HUES6 (cell line): ENCODE data around the gene DNMT3A.

Source experiments
- H3K27ac ChIP-seq: 2 replicates; pipeline ENCODE4 v1.7.0; 2013; ENCODE audit warnings: low read depth, mild to moderate bottlenecking, low read length, inconsistent platforms
- H3K27me3 ChIP-seq: 2 replicates; pipeline ENCODE4 v1.6.1; 2013; ENCODE audit warnings: low read length; ENCODE audit not compliant: control insufficient read depth, insufficient read depth
- H3K36me3 ChIP-seq: 2 replicates; pipeline ENCODE4 v1.6.1; 2013; ENCODE audit warnings: low read length; ENCODE audit not compliant: control insufficient read depth, insufficient read depth
- H3K4me1 ChIP-seq: 2 replicates; pipeline ENCODE4 v1.6.1; 2013; ENCODE audit warnings: low read length; ENCODE audit not compliant: control insufficient read depth, insufficient read depth
- H3K4me3 ChIP-seq: 2 replicates; pipeline ENCODE4 v1.5.1; 2013; ENCODE audit warnings: low read depth, low read length
- H3K9ac ChIP-seq: one replicate; pipeline ENCODE4 v1.6.1; 2013; ENCODE audit warnings: mild to moderate bottlenecking, low read length
- H3K9me3 ChIP-seq: 2 replicates; pipeline ENCODE4 v1.6.1; 2013; ENCODE audit warnings: low read depth, low read length; ENCODE audit not compliant: control insufficient read depth, insufficient read depth

The DNMT3A gene

DNA sequence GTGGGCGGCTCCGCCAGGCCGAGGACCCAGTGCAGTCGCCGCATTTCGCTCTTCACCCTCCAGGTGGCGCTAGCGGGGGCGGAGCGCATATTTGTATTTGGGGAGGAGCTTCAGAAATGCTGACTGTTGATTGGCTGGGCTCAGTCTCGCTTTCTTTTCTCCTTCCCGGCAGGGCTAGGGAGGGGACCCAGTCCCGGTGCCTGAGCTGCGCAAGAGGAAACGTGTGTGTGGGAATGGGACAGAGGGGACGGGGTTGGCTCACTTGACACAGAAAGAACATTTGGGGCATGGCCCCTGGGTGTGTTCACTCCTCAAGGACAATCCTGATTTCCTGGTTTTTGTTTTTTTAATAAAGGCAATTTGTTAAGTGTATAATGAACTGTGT, 20.3 kb upstream of the DNMT3A start:
- Histone ChIP-seq H3K4me3 (peak overlapping the region; percentile 1; the same call in 1 of the 2 replicates), H3K9ac (no peak overlapping the region), H3K36me3 (no peaks in the 10 kb centered on the region), H3K27me3 (peaks cover 31% of the 10 kb centered on the region), H3K9me3 (no peaks in the 10 kb centered on the region), H3K4me1 (peaks cover 21% of the 10 kb centered on the region; the same call in 1 of the 2 replicates), H3K27ac (no peak overlapping the region)

DNA sequence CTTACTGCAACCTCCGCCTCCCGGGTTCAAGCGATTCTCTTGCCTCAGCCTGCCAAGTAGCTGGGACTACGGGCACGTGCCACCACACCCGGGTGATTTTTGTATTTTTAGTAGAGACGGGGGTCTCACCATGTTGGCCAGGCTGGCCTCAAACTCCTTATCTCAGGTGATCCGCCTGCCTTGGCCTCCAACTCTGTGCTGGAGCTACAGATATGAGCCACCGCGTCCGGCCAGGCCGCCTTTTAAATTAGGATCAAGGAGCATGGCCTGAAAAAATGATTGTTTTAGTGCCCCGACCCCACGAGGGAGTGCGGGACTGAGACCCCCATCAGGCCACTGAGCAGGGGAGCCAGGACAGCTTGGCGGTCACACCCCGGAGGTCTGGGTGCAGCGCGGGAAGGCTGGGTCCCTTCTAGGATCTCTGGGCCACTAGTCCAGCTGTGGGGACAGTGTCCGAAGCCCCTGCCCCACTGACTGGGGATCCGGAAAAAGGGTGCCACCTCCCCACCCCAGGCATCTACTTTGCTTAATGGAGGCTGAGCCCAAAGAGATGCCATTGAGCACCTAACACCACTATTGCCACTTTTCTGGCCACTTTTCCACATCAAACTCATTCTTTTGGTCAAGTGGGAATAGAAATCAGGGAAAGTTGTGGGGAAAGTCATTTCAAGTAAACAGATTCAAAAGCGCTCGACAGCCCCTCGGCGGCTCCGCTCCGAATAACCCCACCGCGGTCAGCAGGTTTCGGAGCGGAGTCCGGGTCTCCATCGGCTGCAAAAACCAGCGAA, 19.7 kb upstream of the DNMT3A start:
- Histone ChIP-seq H3K4me1 (peaks cover 21% of the 10 kb centered on the region; the same call in 1 of the 2 replicates), H3K36me3 (no peaks in the 10 kb centered on the region), H3K4me3 (peak overlapping the region; percentile 38; the same call in 1 of the 2 replicates), H3K27ac (no peak overlapping the region), H3K27me3 (peaks cover 31% of the 10 kb centered on the region), H3K9ac (no peak overlapping the region), H3K9me3 (no peaks in the 10 kb centered on the region)

DNA sequence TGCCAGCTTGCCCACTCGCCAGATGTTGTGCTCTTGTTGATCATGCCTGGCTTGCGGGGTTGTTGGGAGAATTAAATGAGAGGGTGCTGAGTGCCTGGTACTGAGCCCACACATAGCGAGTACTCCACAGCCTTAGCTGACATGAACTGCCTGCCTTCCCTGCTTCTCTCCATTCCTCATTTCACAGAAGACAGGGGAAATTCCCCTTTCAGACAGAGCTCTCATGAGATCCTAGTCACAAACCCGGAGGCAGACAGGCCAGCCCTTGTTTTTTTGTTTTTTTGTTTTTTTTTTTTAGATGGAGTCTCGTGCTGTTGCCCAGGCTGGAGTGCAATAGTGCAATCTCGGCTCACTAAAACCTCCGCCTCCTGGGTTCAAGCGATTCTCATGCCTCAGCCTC, 17.1 kb upstream of the DNMT3A start:
- no peak overlapping the region for H3K27ac ChIP-seq
- no peak overlapping the region for H3K4me3 ChIP-seq
- H3K9ac ChIP-seq, result no peak overlapping the region
- peaks cover 20% of the 10 kb centered on the region for H3K27me3 ChIP-seq
- H3K36me3 ChIP-seq, result no peaks in the 10 kb centered on the region
- H3K4me1 ChIP-seq, result peaks cover 16% of the 10 kb centered on the region; the same call in 1 of the 2 replicates
- H3K9me3 ChIP-seq, result peaks cover 3% of the 10 kb centered on the region; the same call in 1 of the 2 replicates

DNA sequence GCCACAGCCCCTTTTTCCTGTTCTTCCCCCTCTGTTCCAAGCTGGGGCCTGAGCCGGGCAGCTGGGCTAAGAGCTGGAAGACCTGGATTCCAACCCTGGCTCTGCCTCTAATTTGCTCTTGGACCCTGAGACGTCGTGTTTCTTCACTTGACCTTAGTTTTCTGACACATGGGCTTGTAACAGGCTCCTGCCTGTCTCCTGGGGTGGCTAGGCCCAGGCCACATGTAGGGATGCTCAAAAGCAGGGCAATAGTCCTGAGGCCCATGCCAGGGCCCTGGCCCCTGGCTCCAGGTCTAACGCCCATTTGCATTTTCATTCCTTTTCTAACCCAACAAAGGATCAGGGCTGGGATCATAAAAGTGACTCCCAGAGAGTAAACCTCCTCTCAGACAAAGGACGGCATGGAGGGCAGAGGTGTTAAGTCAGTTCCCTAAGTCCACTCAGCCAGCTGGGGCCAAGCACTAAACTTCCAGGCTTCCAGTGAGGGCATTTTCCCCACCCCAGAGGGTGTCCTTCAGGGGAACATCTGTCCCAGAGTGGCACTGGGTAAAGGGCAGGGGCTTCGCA, 16.6 kb upstream of the DNMT3A start:
- peaks cover 15% of the 10 kb centered on the region for H3K27me3 ChIP-seq
- no peak overlapping the region for H3K9ac ChIP-seq
- no peak overlapping the region for H3K27ac ChIP-seq
- H3K4me3 ChIP-seq, result no peak overlapping the region
- no peaks in the 10 kb centered on the region for H3K36me3 ChIP-seq
- peaks cover 16% of the 10 kb centered on the region; the same call in 1 of the 2 replicates for H3K4me1 ChIP-seq
- H3K9me3 ChIP-seq, result peaks cover 3% of the 10 kb centered on the region; the same call in 1 of the 2 replicates

DNA sequence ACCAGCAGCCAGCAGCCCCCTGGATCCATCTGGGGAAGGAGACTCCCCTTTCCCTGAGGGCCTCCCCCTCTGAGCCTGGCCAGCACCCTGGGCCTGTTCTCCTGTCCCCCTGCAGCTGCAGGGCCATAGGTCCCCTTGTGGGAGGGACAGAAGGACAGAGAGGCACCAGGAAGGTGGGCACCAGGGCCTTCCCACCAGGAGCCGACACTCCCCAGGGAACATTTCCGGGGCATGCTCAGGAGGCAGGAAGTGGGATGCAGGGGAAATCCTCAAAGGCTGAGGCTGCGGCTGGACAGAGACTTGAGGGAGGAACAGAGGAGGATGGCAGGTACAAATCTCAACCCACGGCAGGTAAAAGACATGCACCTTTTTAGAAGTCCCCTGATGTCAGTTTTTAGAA, 14.4 kb upstream of the DNMT3A start:
- Histone ChIP-seq H3K4me3 (no peak overlapping the region), H3K27ac (no peak overlapping the region), H3K4me1 (peaks cover 5% of the 10 kb centered on the region; the same call in 1 of the 2 replicates), H3K27me3 (peaks cover 4% of the 10 kb centered on the region), H3K9me3 (peaks cover 3% of the 10 kb centered on the region; the same call in 1 of the 2 replicates), H3K9ac (no peak overlapping the region), H3K36me3 (no peaks in the 10 kb centered on the region)

DNA sequence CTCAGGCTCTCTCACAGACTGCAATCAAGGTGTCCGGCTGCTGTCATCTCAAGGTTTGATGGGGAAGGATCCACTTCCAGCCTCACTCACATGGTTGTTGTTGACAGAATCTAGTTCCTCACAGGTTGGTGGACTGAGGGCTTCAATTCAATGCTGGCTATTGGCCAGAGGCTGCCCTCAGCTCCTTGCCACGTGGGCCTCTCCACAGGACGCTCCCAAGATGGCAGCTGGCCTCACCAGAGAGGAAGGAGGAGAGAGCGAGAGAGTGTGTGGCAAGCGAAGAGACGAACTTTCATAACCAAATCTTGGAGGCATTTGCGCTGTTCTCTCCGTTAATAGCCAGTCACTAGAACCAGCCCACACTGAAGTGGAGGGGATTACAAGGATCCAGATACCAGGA, 13.5 kb upstream of the DNMT3A start:
- Histone ChIP-seq H3K9me3 (peaks cover 3% of the 10 kb centered on the region; the same call in 1 of the 2 replicates), H3K36me3 (no peaks in the 10 kb centered on the region), H3K4me3 (no peak overlapping the region), H3K9ac (no peak overlapping the region), H3K27ac (no peak overlapping the region), H3K4me1 (peaks cover 5% of the 10 kb centered on the region; the same call in 1 of the 2 replicates), H3K27me3 (peaks cover 3% of the 10 kb centered on the region; the same call in 1 of the 2 replicates)

DNA sequence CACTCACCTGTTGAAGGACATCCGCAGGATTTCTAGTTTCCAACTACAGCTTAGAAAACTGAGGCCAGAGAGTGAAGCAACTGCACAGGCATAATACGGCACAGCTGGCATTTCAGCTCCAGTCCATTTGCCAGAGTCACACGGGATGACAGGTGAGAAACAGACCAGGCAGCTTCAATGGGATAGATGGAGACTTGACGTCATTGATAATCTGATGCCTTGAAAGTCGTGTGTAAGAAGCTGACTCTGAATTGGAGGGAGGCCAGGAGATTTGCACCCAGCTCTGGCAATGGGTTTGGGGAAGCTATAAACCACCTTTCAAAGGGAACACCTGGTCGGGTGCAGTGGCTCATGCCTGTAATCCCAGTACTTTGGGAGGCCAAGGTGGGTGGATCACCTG, 12.4 kb upstream of the DNMT3A start:
- Histone ChIP-seq H3K9me3 (peaks cover 3% of the 10 kb centered on the region; the same call in 1 of the 2 replicates), H3K4me3 (no peak overlapping the region), H3K4me1 (peaks cover 5% of the 10 kb centered on the region; the same call in 1 of the 2 replicates), H3K36me3 (no peaks in the 10 kb centered on the region), H3K27ac (no peak overlapping the region), H3K9ac (no peak overlapping the region), H3K27me3 (peaks cover 3% of the 10 kb centered on the region; the same call in 1 of the 2 replicates)

DNA sequence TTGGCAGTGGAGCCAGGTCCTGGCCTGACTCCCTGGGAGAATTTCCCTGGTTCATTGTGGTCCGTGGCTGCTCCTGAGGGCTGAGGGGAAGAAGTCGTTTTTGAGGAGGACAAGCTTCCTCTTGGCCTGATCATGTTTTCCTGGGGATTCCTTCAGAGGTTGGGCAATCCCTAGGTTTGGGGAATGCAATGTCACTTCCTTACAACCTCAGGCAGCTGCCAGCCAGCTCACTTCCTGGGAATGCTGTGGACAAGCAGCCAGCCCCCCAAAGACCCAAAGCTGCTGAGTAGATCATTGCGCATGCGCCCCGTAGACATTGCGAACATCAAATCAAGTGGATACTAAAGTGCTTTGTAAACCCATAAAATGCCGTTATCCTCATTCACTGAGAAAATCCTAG, 7.7 kb upstream of the DNMT3A start:
- H3K4me3 ChIP-seq, result no peak overlapping the region
- H3K4me1 ChIP-seq, result no peaks in the 10 kb centered on the region; the same call in 1 of the 2 replicates
- H3K27me3 ChIP-seq, result peaks cover 11% of the 10 kb centered on the region
- no peak overlapping the region for H3K9ac ChIP-seq
- H3K36me3 ChIP-seq, result no peaks in the 10 kb centered on the region
- H3K27ac ChIP-seq, result no peak overlapping the region
- H3K9me3 ChIP-seq, result no peaks in the 10 kb centered on the region

DNA sequence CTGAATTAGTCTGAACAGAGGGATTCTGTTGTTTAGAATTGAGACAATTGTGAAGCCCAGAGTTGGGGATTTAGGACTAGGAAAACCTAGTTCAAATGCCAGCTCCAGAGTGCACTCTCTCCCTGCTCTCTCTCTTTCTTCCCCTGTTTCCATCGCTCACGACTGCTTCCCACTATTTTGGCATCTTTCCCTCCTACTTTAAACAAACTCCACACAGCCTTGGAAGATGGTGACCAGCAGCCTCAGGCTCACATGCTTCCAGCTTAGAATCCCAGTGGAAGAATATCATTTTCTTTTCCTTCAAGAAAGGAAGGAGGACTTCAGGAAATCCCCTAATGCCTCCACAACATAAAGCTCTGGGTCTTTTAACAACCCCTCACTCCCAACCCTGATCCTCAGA, 6.1 kb upstream of the DNMT3A start:
- Histone ChIP-seq H3K4me1 (no peaks in the 10 kb centered on the region; the same call in 1 of the 2 replicates), H3K4me3 (no peak overlapping the region), H3K9ac (no peak overlapping the region), H3K36me3 (no peaks in the 10 kb centered on the region), H3K27me3 (peaks cover 26% of the 10 kb centered on the region), H3K27ac (no peak overlapping the region), H3K9me3 (no peaks in the 10 kb centered on the region)

DNA sequence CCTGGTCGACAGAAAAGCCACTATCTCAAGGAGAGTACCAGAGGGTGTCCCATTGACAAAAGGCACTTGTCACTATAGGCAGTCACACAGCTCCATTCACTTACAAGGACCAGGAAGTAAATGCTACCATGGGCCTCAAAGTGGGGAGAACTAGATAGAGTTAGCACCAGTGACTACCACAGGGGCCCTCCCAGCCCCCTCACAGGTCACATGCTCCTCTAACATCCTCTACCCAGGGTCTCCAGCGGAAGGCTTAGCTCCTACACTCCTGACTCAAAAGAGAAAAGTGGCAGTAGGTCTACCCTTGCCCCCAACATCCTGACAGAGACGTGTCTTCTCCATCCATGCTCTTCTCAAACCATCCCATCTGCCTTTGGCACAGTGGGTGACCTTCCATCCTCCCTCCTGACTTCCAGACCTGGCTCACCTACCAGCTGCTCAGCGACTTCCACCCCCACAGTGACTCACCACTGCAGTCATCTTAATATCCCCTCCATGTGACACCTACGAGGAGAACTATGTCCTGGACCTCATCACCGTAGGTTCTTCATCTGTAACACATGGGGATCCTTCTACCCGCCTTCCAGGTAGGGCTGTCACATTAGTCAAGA, 5.6 kb upstream of the DNMT3A start:
- no peaks in the 10 kb centered on the region for H3K9me3 ChIP-seq
- H3K4me3 ChIP-seq, result no peak overlapping the region
- H3K4me1 ChIP-seq, result peaks cover 3% of the 10 kb centered on the region; the same call in 1 of the 2 replicates
- no peaks in the 10 kb centered on the region for H3K36me3 ChIP-seq
- no peak overlapping the region for H3K9ac ChIP-seq
- no peak overlapping the region for H3K27ac ChIP-seq
- H3K27me3 ChIP-seq, result peaks cover 26% of the 10 kb centered on the region
